HG02610 (cell line): Measurements from ENCODE around the gene MXI1.
"Not testable (repeated sequence)": the region's sequence is repeated elsewhere in the genome, so short reads cannot be mapped to it uniquely, and the experiment has no call there.

Experiments
- ATAC-seq: cut with Tn5 transposase; IDR thresholded peaks from one replicate; pipeline ENCODE4 v1.9.1; 2021; ENCODE audit warnings: mild to moderate bottlenecking, moderate library complexity; ENCODE audit not compliant: unreplicated experiment

The MXI1 gene

DNA sequence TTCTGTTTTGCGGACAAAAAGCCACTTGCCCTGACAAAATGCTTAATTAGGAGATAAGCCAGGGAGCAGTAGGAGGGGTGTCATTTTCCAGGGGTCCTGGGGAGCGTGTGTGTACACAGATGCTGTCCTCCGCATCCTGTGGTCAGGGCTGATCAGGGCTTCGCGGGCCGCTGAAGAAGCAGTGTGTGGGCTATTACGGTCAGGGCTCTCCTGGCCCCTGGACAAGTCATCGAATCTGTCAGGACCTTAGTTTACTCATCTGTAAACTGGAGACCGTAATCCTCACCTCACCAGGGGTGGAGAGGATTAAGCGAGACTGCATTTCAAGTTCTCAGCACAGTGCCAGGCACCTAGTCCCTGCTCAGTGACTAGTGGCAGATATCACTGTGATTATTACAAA lies 26.0 kb upstream of the MXI1 start:
- ATAC-seq, result no peak

DNA sequence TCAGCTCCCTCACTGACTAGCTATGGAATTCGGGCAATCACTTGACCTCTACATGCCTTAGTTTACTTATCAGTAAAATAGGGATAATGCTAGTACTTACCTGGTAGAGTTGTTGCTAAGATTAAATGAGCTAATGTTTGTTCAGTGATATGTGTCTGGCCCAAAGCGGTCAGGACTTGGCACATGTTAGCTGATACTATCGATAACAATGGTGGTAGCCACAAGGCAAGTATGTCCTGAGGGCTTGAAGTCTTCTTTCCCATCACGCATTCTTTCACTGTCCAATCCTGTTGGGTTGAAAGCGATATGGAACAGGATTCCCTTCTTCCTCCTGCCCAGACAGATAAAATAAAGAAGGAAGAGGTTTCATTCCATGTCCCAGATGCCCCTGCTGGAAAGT lies 25.5 kb upstream of the MXI1 start:
- ATAC-seq, result no peak

GRCh38 chr10:110184398-110184797 lies 23.0 kb upstream of the MXI1 start:
- no peak for ATAC-seq

DNA sequence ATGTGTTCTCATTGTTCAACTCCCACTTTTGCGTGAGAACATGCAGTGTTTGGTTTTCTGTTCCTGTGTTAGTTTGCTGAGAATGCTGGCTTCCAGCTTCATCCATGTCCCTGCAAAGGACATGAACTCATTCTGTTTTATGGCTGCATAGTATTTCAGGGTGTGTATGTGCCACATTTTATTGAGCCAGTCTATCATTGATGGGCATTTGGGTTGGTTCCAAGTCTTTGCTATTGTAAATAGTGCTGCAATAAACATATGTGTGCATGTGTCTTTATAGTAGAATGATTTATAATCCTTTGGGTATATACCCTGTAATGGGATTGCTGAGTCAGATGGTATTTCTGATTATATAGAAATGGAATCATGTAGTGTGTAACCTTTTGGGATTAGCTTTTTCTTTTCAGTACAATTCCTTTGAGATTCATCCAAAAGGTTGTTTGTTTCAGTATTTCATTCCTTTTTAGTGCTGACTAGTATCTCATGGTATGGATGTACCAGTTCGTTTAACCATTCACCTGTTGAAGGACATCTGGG lies 21.7 kb upstream of the MXI1 start:
- ATAC-seq, result not testable (repeated sequence)

DNA sequence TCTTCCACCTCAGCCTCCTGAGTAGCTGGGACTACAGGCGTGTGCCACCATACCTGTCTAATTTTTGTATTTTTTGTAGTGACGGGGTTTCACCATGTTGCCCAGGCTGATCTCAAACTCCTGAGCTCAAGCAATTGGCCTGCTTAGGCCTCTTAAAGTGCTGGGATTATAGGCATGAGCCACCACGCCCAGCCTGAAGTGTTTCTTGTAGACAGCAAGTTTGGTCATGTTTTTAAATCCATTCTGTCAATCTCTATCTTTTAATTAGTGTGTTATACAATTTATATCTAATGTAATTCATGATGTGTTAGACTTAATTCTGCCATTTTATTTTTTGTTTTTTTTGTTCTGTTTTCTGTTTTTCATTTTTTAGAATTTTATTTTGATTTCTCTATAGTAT lies 17.2 kb upstream of the MXI1 start:
- no peak for ATAC-seq

GRCh38 chr10:110192552-110192951 lies 14.9 kb upstream of the MXI1 start:
- no peak for ATAC-seq

DNA sequence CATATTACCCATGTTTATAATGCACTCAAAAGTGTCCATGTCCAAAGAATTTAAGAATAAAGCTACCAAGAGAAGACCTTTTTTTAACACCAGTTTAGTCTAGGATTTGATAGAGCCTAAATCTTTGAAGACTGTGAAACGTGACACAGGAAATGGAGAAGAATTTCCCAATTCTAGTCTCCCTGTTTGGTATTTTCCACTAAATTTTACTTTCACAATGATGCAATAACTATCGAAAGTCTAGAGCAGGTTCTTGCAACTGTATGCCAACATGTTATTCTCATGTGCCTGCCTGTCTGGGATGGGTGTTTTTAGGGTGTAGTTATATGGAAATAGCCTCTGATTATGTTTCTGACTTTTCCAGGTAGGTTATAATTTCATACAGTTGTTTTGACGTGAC lies 6.9 kb upstream of the MXI1 start:
- ATAC-seq, result no peak

- ATAC-seq, result not testable (repeated sequence)
Observed at GRCh38 chr10:110201046-110201445, 6.4 kb upstream of the MXI1 start.

- ATAC-seq, result no peak
Observed at GRCh38 chr10:110203500-110204455, 3.6 kb upstream of the MXI1 start.

GRCh38 chr10:110205051-110205675 lies 2.2 kb upstream of the MXI1 start:
- no peak for ATAC-seq

DNA sequence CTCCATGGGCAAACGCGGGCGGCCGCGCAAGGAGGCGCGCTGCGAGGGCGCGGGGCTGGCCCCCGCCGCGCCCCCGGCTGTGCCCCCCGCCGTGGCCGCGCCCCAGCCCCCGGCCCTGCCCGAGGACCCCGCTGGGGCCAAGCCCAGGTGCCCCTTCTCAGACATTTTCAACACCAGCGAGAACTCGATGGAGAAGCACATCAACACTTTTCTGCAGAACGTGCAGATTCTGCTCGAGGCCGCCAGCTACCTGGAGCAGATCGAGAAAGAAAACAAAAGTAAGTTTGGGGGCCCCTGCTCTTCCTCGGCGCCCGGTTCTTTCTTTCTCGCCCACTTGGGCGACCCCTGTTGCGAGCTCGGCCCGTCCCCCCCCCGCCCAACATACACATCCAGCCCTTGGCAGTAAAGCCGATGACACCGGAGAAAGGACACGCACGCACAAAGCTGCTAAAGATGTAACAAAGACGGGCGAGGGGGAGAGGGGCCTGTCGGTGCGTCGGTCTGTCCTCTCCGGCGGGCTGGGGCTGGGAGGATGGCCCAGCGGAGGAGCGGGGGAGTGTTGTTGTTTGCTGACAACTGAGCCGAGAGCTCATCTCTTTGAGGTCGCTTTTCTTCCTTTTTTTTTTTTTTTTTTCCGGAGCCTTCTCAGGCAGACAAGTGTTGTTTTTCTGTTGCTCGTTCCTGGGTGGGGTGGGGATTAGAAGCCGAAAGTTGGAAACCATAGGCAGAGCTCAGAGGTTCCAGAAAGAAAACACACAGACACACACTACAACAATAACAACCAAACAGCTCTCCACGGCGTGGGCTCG lies 604 bp downstream of the MXI1 start:
- ATAC-seq, result no peak

DNA sequence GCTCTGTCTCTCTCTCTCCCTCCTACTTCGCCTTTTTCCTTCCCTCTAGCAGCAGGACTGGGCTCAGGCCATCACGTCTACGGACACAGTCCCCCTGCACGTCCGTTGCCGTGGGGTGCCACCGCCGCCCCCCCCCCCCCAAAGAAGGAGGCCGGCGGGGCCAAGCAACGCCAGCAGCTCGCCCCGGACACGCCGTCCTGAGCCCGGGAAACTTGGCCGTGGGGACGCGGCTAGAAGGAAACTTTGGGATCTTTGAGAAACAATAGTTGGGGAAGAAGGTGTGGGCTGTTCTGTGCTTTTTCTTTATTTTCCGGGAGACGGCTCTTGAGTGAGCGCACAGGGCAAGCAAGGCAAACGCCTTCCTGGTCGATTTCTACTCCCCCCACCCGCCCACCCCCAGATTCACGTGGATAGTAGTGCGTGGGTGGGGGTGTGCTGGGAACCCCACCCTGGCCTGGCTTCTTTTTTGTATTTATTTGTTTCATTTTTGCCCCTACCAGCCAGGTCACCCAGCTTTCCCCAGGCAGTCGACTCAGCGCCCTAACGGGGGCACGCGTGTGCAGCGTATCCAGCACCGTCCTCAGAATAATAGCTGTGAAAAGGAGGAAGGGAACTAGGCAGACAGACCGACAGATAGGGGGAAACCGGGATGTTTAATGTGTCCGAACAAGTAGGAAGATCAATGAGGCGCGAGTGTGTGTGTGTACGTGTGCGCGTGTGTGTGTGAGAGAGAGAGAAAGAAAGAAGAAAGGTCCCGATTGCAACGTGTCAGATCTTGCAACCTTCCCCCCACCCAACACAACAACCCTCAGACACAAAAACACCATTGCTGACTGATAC lies 1.4 kb downstream of the MXI1 start:
- no peak for ATAC-seq

DNA sequence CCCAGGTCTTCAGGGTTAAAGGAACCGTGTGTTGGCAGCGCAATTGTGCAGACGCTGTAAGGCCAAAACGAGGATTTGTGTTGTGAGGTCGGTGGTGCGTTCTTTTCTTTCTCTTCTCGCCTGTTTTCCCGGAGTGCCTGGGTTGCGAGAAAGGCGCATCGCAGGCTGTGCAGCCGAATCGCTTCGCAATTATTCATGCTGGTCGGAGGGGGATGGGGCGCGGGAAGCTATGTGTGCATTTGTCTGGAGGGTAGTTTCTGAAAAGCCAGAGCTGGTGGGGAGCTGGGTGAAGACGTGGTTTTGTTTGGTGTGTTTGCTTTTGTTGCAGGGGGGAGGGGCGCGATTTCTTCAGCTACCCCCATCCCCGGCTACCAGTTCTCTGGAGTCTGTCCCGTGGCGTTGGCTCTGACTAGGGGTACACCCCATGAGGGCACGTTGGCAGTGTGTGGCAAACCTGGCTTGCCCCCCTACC lies 2.1 kb downstream of the MXI1 start:
- ATAC-seq, result no peak

- no peak for ATAC-seq
Observed at GRCh38 chr10:110209926-110210673, 2.7 kb downstream of the MXI1 start.

- peak; percentile 83 for ATAC-seq
Observed at GRCh38 chr10:110210674-110211464, 3.5 kb downstream of the MXI1 start.

DNA sequence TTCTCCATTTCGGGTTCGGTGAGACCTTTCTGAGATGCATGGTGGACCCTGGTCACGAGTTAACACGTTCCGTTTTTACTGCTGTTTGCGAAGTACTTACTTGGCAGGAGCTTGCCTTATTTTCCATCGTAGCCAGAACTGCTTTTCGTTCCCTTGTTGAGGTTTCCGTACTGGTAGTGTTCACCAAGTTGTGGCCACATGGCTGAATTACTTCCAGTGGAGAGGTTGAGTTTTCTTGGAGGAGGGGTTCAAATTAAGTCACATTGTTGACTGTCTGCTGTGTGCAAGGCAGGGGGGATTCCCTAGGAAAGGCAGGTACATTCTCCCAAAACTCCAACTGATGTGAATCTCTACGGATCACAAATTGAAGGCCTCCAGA lies 4.0 kb downstream of the MXI1 start:
- ATAC-seq, result no peak

- no peak for ATAC-seq
Observed at GRCh38 chr10:110212119-110213006, 5.0 kb downstream of the MXI1 start.

DNA sequence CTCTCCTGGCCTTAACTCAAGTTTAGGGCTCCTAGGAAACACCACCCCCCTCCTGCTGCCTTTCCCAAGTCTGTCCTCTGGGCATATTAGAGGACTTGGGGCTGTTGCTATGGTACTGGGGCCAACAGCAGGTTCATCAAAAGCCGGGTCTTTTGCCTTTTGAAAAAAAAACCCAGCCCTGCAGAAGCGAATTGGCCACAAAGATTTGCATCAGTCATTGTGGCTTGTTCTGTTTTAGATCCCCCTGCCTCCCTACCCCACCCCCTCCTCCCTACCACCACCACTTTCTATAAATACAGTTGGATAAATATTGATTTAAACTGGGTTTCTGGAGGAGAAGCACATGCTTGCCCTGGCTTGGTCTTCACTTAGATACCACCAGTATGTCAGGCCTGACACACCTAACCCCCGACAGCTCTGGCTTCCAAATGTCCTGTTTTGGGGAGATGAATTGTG lies 7.0 kb downstream of the MXI1 start:
- ATAC-seq, result peak; percentile 34
